GM19239 (cell line): ENCODE data around the gene PSMB8.
"Not testable (repeated sequence)": the region's sequence is repeated elsewhere in the genome, so short reads cannot be mapped to it uniquely, and the experiment has no call there.

Experiments used
- DNase-seq: peaks from one replicate; pipeline ENCODE4 v3.0.0; 2011; ENCODE audit warnings: low spot score; ENCODE audit not compliant: insufficient read length
- FAIRE-seq: peaks from 2 replicates; lab custom pipeline; 2011; peaks lifted over from hg19 to GRCh38; lab: Jason Lieb, UNC

PSMB8 gene

DNA sequence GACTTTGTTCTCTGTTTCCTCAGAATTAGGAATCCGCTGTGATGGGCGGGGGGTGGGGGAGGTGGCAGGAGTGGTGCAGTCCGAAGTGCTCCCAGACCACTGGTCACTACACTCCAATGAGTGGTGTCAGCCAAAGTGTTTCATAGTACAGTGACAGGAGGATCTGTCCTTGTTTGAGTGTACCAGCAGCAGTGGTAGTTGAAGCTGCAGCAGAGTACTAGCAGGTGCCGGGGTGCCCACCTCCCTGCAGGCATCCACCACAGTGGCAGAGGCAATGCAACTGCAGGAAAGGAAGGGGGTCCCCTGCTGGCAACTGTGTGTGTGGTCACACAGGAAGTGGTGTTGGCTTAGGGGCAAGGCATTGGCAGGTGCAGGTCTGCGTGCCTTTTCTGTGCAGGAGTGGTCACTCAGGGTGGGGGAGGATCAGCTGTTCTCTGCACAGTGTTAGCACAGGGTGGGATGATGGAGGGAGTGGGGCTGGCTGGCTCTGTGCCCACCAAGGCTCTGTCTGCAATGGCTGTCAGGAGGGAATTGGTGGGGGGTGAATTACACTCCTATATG, 36.7 kb downstream of the PSMB8 start:
- DNase-seq: no peak
- no peak for FAIRE-seq

DNA sequence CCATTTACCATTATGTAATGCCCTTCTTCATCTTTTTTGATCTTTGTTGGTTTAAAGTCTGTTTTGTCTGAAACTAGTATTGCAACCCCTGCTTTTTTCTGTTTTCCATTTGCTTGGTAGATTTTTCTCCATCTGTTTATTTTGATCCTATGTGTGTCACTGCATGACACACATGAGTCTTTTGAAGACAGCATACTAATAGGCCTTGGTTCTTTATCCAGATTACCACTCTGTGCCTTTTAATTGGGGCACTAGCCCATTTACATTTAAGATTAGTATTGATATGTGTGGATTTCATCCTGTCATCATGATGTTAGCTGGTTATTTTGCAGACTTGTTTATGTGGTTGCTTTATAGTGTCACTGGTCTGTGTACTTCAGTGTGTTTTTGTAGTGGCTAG, 38.4 kb downstream of the PSMB8 start:
- not testable (repeated sequence) for DNase-seq, FAIRE-seq

DNA sequence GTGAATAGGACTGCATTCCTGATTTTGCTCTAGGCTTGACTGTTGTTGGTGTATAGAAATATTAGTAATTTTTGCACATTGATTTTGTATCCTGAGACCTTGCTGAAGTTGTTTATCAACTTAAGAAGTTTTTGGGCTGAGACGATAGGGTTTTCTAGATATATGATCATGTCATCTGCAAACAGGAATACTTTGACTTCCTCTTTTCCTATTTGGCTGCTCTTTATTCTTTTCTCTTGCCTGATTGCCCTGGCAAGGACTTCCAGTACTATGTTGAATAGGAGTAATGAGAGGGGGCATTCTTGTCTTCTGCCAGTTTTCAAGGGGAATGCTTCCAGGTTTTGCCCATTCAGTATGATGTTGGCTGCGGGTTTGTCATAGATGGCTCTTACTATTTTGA, 40.4 kb downstream of the PSMB8 start:
- FAIRE-seq (no peak), DNase-seq (no peak)

DNA sequence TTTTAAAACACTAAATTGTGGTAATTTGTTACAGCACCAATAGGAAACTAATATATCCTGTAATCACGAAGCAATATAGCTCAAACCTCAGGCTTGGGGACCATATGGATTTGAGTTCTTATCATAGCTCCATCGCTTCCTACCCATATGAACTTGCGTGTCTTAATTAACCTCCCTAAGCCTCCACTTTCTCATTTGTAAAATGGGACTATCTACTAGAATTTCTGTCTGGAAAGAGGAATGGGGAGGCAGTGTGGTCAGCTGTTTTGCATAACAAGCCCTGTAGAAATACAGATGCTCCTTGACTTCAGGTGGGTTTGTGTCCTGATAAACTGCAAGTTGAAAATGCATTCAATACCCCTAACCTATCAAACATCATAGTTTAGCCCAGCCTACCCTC, 44.1 kb downstream of the PSMB8 start:
- DNase-seq (no peak), FAIRE-seq (no peak)

DNA sequence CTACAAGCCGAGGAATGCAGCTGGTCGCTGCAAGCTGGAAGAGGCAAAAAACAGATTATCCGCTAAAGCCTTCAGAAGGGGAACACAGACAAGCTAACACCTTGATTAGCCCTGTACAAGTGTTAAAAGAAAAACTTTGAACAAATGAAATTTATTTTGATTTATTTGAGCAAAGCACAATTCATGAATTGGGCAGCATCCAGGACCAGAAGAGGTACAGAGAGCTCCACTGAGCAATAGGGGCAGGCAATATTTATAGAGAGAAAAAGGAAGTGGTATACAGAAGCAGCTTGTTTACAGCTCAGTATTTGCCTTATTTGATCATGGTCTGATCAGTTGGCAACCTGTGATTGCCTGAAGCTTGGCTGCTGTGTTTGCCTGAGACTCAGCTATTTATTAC, 44.7 kb downstream of the PSMB8 start:
- DNase-seq (no peak), FAIRE-seq (no peak)

DNA sequence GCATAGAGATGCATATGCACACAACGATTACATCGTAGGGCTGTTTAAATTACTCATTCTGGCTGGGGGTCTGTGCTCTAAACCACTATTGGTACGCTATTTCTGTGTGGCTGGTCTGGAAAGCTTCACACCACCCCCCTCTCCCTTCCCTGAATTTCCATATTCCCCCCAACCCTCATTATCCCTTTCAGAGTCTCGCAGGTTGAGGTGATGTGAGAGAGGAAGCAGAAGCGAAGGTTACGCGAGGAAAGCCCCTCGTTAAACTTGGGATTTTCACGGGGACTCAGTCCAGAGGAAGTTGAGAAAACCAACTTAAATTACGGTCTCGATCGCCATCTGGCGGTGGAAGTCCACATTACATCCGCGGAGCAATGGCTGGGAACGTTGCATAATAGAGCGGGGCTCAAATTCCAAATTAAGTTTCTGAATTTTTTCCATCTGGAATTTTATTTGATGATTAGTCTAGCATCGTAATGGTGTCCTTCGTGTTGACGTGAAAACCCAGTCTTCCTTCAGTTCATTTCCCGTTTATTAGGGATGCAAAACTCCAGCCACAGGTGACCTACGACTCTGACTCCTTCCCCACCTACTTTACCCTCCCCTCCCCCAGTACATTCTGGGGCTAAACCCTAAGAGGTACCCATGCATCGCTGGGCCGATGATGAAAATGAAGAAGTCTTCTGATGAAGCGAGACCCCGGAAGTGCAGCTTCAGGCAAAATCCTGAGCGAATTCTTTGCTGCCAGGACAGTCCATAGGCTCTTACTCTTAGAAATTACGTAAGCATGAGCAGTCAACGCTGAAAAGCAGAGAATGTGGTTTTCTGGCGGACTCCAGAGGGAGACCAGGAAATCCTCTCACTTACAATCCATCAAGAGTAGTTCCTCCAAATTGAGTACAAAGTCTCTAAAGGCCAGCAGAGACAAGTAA, 46.7 kb downstream of the PSMB8 start:
- DNase-seq (no peak), FAIRE-seq (peak; percentile 99)

DNA sequence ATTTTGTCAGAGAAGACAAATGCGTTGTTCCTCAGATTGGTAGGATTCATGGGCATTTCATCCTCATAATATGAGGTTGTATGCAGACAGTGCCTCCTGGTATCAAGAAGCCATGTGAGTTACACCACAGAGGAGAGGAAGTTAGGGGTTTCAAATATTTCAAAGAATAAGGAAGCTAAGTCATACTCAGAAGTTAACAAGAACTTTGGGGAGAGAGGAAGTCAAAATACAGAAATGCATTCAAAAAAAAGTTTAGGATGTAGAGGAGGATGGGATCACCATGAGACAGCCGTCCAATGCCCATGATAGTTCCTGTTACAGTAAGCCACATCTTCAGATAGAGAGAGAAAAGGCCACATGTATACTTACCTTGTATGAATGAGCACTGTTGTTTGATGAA, 49.3 kb downstream of the PSMB8 start:
- no peak for FAIRE-seq

DNA sequence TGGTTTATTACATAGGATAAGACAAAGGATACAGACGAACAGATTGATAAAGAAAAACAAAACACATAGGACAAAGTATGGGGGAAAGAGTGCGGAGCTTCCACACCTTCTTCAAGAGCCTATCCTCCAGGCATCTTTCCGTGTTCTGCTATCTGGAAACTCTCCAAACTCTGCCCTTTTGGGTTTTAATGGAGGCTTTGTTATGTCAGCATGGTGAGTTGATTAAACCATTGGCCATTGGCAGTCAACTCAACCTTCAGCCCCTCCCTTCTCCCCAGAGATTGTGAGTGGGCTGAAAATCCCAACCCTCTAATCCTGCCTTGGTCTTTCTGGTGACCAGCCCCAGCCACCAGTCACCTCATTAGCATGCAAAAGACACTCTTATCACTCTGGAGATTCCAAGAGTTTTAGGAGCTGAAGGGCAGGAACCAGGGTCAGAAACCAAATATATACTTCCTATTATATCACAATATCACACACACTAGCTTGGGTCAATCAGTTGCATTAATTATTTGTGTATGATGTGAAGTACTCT, 50.9 kb downstream of the PSMB8 start:
- FAIRE-seq (no peak), DNase-seq (no peak)

More for the DNA sequence above, 49.3 kb downstream of the PSMB8 start:
- no peak for DNase-seq
